Measurements from ENCODE around the gene DNAJC10.

DNAJC10 gene

GRCh38 chr2:182836451-182836850 is 120.4 kb downstream of the DNAJC10 start:
- DNase-seq (ENCODE audit: low read depth) = no peak

Measured in EH (cell line).